LNCAP (cell line): ENCODE measurements around the gene GRIK4.

ENCODE experiments used
- CTCF ChIP-seq: fragments of 450-650 bp; IDR thresholded peaks from 2 replicates; pipeline ENCODE4 v1.5.1; 2017; ENCODE audit warnings: mild to moderate bottlenecking

The GRIK4 gene

GRCh38 chr11:120719348-120719747 lies 207.8 kb downstream of the GRIK4 start:
- no peak for TF ChIP-seq CTCF

- TF ChIP-seq CTCF = no peak
These were observed 209.2 kb downstream of the GRIK4 start for GRCh38 chr11:120720760-120721159.

- TF ChIP-seq CTCF = no peak
These were observed 211.0 kb downstream of the GRIK4 start for GRCh38 chr11:120722524-120722923.

- TF ChIP-seq CTCF = no peak
These were observed 212.2 kb downstream of the GRIK4 start for GRCh38 chr11:120723751-120724150.

GRCh38 chr11:120727752-120728151 lies 216.2 kb downstream of the GRIK4 start:
- TF ChIP-seq CTCF = no peak

GRCh38 chr11:120735035-120735434 lies 223.5 kb downstream of the GRIK4 start:
- TF ChIP-seq CTCF = no peak

- no peak for TF ChIP-seq CTCF
These were observed 227.0 kb downstream of the GRIK4 start for GRCh38 chr11:120738516-120739046.

- TF ChIP-seq CTCF = no peak
These were observed 228.2 kb downstream of the GRIK4 start for GRCh38 chr11:120739780-120740179.
